Neural crest cell (in vitro differentiated cells): ENCODE results near the gene VPS13D. TPM values are rescaled to one million over a fixed set of nuclear protein-coding genes. Genes with fewer than 3 reads are reported as not detected.
A peak's percentile ranks its signal among the peaks of the same experiment; 100 is the strongest.

ENCODE experiments used
- DNase-seq: peaks from one replicate; pipeline ENCODE4 v3.0.0; 2021; ENCODE audit warnings: low read depth, mixed read lengths, low spot score
- H3K27ac Mint-ChIP-seq: one replicate; pipeline ENCODE4 v1.8.0; 2021; ENCODE audit warnings: mild to moderate bottlenecking, mixed read lengths; ENCODE audit not compliant: unreplicated experiment
- H3K27me3 Mint-ChIP-seq: 2 replicates; pipeline ENCODE4 v1.8.0; 2021; ENCODE audit warnings: low read depth, mild to moderate bottlenecking, mixed read lengths
- H3K36me3 Mint-ChIP-seq: 2 replicates; pipeline ENCODE4 v1.8.0; 2021; ENCODE audit warnings: low read depth, mild to moderate bottlenecking, mixed read lengths
- H3K4me1 Mint-ChIP-seq: 2 replicates; pipeline ENCODE4 v1.8.0; 2021; ENCODE audit warnings: mixed read lengths
- H3K4me3 Mint-ChIP-seq: one replicate; pipeline ENCODE4 v1.8.0; 2021; ENCODE audit warnings: mild to moderate bottlenecking, mixed read lengths
- H3K9me3 Mint-ChIP-seq: 2 replicates; pipeline ENCODE4 v1.8.0; 2021; ENCODE audit warnings: mixed read lengths
- CTCF ChIP-seq: fragments of 200-600 bp; sonication (generic); conservative IDR thresholded peaks from 2 replicates; pipeline ENCODE4 v1.5.0; 2021; ENCODE audit warnings: antibody characterized with exemption, mild to moderate bottlenecking
- long read RNA-seq: library from polyadenylated mRNA; unstranded; transcript quantifications from one replicate; pipeline ENCODE4 v2.0.0, GENCODE V29; 2020
- total RNA-seq: library from RNA; stranded (reverse); gene quantifications from 2 replicates; pipeline ENCODE4 v1.2.1, GENCODE V29; 2021

Gene VPS13D
- 24.5 and 29.4 TPM in 2 replicates for total RNA-seq
- long read RNA-seq, partial matches to known transcripts, result 8 of 12 reads
- long read RNA-seq, other reads (novel, unspliced or antisense), result 3 of 12 reads

GRCh38 chr1:12229835-12230548 is at the start of gene VPS13D:
TSS of gene VPS13D (plus strand) at chr1:12230030. CDS start at chr1:12234267, 4,237 bp downstream.
- Mint-ChIP-seq H3K27me3 (no peaks in the 10 kb centered on the region), H3K27ac (peak within 1 kb of the TSS; percentile 62), H3K4me3 (peak within 1 kb of the TSS; percentile 86), H3K4me1 (peaks cover 5% of the 10 kb centered on the region), H3K36me3 (no peaks in the 10 kb centered on the region), H3K9me3 (no peaks in the 10 kb centered on the region)
- DNase-seq, result peak; percentile 89
- peak; percentile 95 for TF ChIP-seq CTCF

- H3K27ac Mint-ChIP-seq, result no peak overlapping the region
- H3K4me3 Mint-ChIP-seq, result no peak overlapping the region
- peaks cover 71% of the 10 kb centered on the region for H3K4me1 Mint-ChIP-seq
- no peak for DNase-seq
- H3K27me3 Mint-ChIP-seq, result no peaks in the 10 kb centered on the region
- no peak for TF ChIP-seq CTCF
- H3K9me3 Mint-ChIP-seq, result no peaks in the 10 kb centered on the region
- no peaks in the 10 kb centered on the region for H3K36me3 Mint-ChIP-seq
Measured at GRCh38 chr1:12180315-12180714, 49.5 kb upstream of the VPS13D start.

GRCh38 chr1:12180903-12181302 is 48.9 kb upstream of the VPS13D start:
- Mint-ChIP-seq H3K27ac (no peak overlapping the region), H3K9me3 (no peaks in the 10 kb centered on the region), H3K27me3 (no peaks in the 10 kb centered on the region), H3K4me1 (peaks cover 69% of the 10 kb centered on the region), H3K4me3 (peak overlapping the region; percentile 31), H3K36me3 (no peaks in the 10 kb centered on the region)
- TF ChIP-seq CTCF, result no peak
- DNase-seq, result no peak

GRCh38 chr1:12181568-12181967 is 48.3 kb upstream of the VPS13D start:
- no peak overlapping the region for H3K27ac Mint-ChIP-seq
- H3K27me3 Mint-ChIP-seq, result no peaks in the 10 kb centered on the region
- no peak overlapping the region for H3K4me3 Mint-ChIP-seq
- no peaks in the 10 kb centered on the region for H3K36me3 Mint-ChIP-seq
- H3K9me3 Mint-ChIP-seq, result no peaks in the 10 kb centered on the region
- DNase-seq, result no peak
- TF ChIP-seq CTCF, result no peak
- peaks cover 69% of the 10 kb centered on the region for H3K4me1 Mint-ChIP-seq

- Mint-ChIP-seq H3K36me3 (no peaks in the 10 kb centered on the region), H3K27ac (peak overlapping the region; percentile 62), H3K4me3 (no peak overlapping the region), H3K27me3 (no peaks in the 10 kb centered on the region), H3K4me1 (peaks cover 72% of the 10 kb centered on the region), H3K9me3 (no peaks in the 10 kb centered on the region)
- no peak for TF ChIP-seq CTCF
- no peak for DNase-seq
Measured at GRCh38 chr1:12182410-12182984, 47.3 kb upstream of the VPS13D start.
